Heart right ventricle (tissue), 16 donors: Measurements from ENCODE around the gene CALR. TPM values are rescaled to one million over a fixed set of nuclear protein-coding genes. Genes with fewer than 3 reads are reported as not detected.
A peak's percentile ranks its signal among the peaks of the same experiment; 100 is the strongest.
"Not testable (repeated sequence)": the region's sequence is repeated elsewhere in the genome, so short reads cannot be mapped to it uniquely, and the experiment has no call there.

Source experiments
- ATAC-seq, 8 donors: fragments of 200-7000 bp; cut with Tn5 transposase; one replicate each; pipeline ENCODE4 v1.9.1; 2020; ENCODE audit warnings: mild to moderate bottlenecking in 8 of 8, moderate library complexity in 8 of 8, moderate number of reproducible peaks in 1 of 8
- DNase-seq, 2 donors: peaks; one replicate each; pipeline ENCODE4 v3.0.0-alpha.2; 2020
- H3K27ac ChIP-seq, 10 donors: fragments of 200-600 bp; sonication (generic) in 2 of 10; one replicate each; pipeline versions ENCODE4 v1.5.0 to v1.8.0; 2020 to 2022; ENCODE audit warnings: mild to moderate bottlenecking in 3 of 10
- H3K27me3 ChIP-seq, 7 donors: fragments of 200-600 bp; one replicate each; pipeline ENCODE4 v1.8.0; 2021 to 2022; ENCODE audit warnings: mild to moderate bottlenecking in 2 of 7
- H3K36me3 ChIP-seq, 9 donors: fragments of 200-600 bp; sonication (generic) in 1 of 9; one replicate each; pipeline versions ENCODE4 v1.5.0 to v1.8.0; 2020 to 2022; ENCODE audit warnings: mild to moderate bottlenecking in 2 of 9
- H3K4me1 ChIP-seq, 9 donors: fragments of 200-600 bp; sonication (generic) in 1 of 9; one replicate each; pipeline versions ENCODE4 v1.5.0 to v1.8.0; 2020 to 2022; ENCODE audit warnings: mild to moderate bottlenecking in 4 of 9
- H3K4me3 ChIP-seq, 10 donors: fragments of 200-600 bp; sonication (generic) in 2 of 10; one replicate each; pipeline versions ENCODE4 v1.5.0 to v1.8.0; 2020 to 2022; ENCODE audit warnings: mild to moderate bottlenecking in 7 of 10, moderate library complexity in 2 of 10
- H3K9me3 ChIP-seq, 11 donors: fragments of 200-600 bp in 10 of 11; sonication (generic) in 2 of 11; one replicate each; pipeline versions ENCODE4 v1.5.0 to v1.8.0; 2013 to 2022; ENCODE audit warnings: mild to moderate bottlenecking in 2 of 11, control low read depth in 1 of 11, moderate library complexity in 1 of 11
- CTCF ChIP-seq, 9 donors: fragments of 200-600 bp; sonication (generic) in 2 of 9; IDR thresholded peaks; one replicate each; pipeline versions ENCODE4 v1.5.0 to v1.8.0; 2021 to 2022; ENCODE audit warnings: antibody characterized with exemption in 9 of 9, mild to moderate bottlenecking in 5 of 9, moderate library complexity in 1 of 9
- WGBS, 2 donors: extraction: QIAGEN DNeasy Blood & Tissue Kit; methylation state at CpG; one replicate each; pipeline ENCODE4 v1.1.7; 2013; ENCODE audit warnings: inconsistent platforms in 1 of 2; 5-methylcytosine and 5-hydroxymethylcytosine counted together
- intact Hi-C, 10 donors: fragments of 100-400 bp; cut with DNase I; formaldehyde crosslinking; loops; one replicate each; pipeline versions ENCODE4 v1.11.1 to v1.14.2; 2022
- polyA plus RNA-seq, 2 donors: library from polyadenylated mRNA; stranded (reverse); fragments of 200-250 nt; gene quantifications; one replicate each; pipeline ENCODE4 v1.2.3, GENCODE V29; 2013
- total RNA-seq, 10 donors: library from RNA; stranded (reverse); fragmentation: NEBNext Ultra II Directional in 3 of 10; extraction: Animal tissue kit (Norgen Biotek cat#: 25700) in 3 of 10; gene quantifications; one replicate each; pipeline versions ENCODE4 v1.2.1 to v1.2.4, GENCODE V29; 2021 to 2023
- donor health status: Arrhythmogenic right ventricular cardiomyopathy.
- donor health status: ischemic (EF 13 %, LVEDD 7.1; RV severe dilation, severe dysfunction).
- donor health status: healthy with polysubstance abuse.
- donor health status: DM: no; HTN: yes; CAD: no.
- donor health status: DM: no; HTN: no; CAD: no.
- donor health status: ischemic (EF 25% LVEDD 6.9; RV normal size, moderate dysfunction).
- donor health status: ischemic (EF 25% LVEDD 5.7; RV mildly dilated, moderate dysfunction).
- donor health status: healthy.
- donor health status: DM: yes; HTN: yes; CAD: no.
- donor health status: Ischemic cardiomyopathy.
- donor health status: ischemic (EF 35%, LVEDD 5.7; RV mildly dilated, moderate dysfunction).
- donor health status: nonischemic (EF 11% LVEDD 7.7; RV severe dilation, severe dysfunction).
- donor health status: DM: yes; HTN: yes; CAD: no.
- donor health status: PGD.
- donor health status: ischemic (EF 29% LVEDD 5.4; RV normal size, mild dysfunction).
- donor health status: nonischemic (EF 23%, LVEDD 6.1; RV moderate dilation, normal function).

The CALR gene
- total and polyA plus RNA-seq, 12 donors, result 197 to 830 (median 348) TPM

- no peak for TF ChIP-seq CTCF (IDR thresholded peaks at IDR 0.05)
- peak overlapping the region in 8 of 10 donors; percentile 18 to 91 (median 64) for H3K27ac ChIP-seq
- H3K27me3 ChIP-seq, result no peaks in the 10 kb centered on the region
- ATAC-seq (peak in 3 of 8 donors; percentile 24 to 57 (median 55)), DNase-seq (peak in 1 of 2 donors; percentile 35)
- intact Hi-C loops, result no loop called here
- H3K9me3 ChIP-seq, result no peaks in the 10 kb centered on the region
- peaks cover 19 to 68% (median 48%) of the 10 kb centered on the region in 9 donors for H3K4me1 ChIP-seq
- H3K36me3 ChIP-seq, result peaks cover 4 to 71% (median 48%) of the 10 kb centered on the region in 9 donors
- 26 to 28% methylated on average over 11 of the region's 11 CpGs for WGBS, 2 donors
- no peak overlapping the region for H3K4me3 ChIP-seq
These were observed 14.9 kb downstream of the CALR start for GRCh38 chr19:12953138-12953798.

- TF ChIP-seq CTCF (IDR thresholded peaks at IDR 0.05), result no peak
- Histone ChIP-seq H3K27ac (peak overlapping the region in 7 of 10 donors; percentile 44 to 91 (median 68)), H3K9me3 (no peaks in the 10 kb centered on the region), H3K36me3 (peaks cover 0 to 64% (median 41%) of the 10 kb centered on the region in 9 donors), H3K27me3 (no peaks in the 10 kb centered on the region), H3K4me1 (peaks cover 19 to 68% (median 48%) of the 10 kb centered on the region in 9 donors), H3K4me3 (no peak overlapping the region)
- intact Hi-C loops, result no loop called here
- DNase-seq (no peak), ATAC-seq (no peak)
- 52% methylated on average over 12 of the region's 12 CpGs for WGBS, 2 donors
These were observed 15.6 kb downstream of the CALR start for GRCh38 chr19:12953799-12954611.

DNA sequence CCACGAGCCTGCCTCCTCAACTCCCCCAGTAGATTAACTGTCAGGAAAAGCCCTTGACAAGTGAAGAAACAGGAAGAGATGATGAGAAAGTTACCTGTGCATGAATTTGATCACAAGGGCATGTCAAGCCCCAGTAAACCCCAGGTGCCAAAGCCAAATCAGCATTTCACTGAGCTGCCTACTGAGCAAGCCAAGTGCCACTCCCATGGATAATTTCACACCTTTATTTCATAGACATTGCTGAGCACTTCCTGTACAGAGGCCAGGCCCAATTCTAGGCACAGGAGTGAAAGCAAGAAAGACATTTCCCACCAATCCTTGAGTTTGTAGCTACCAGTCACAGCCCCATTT lies 16.2 kb downstream of the CALR start:
- Histone ChIP-seq H3K9me3 (no peaks in the 10 kb centered on the region), H3K27me3 (no peaks in the 10 kb centered on the region), H3K27ac (peak overlapping the region in 2 of 10 donors; percentile 81 to 91), H3K36me3 (peaks cover 0 to 58% (median 35%) of the 10 kb centered on the region in 9 donors), H3K4me1 (peaks cover 19 to 66% (median 48%) of the 10 kb centered on the region in 9 donors), H3K4me3 (no peak overlapping the region)
- WGBS, 2 donors, result 35 to 38% methylated on average over 1 of the region's 1 CpG
- intact Hi-C loops, result no loop called here
- DNase-seq (no peak), ATAC-seq (no peak)
- no peak for TF ChIP-seq CTCF (IDR thresholded peaks at IDR 0.05)

- H3K27me3 ChIP-seq, ATAC-seq, DNase-seq, intact Hi-C loops, H3K9me3 ChIP-seq: not testable (repeated sequence)
- 91 to 96% methylated on average over 9 of the region's 9 CpGs for WGBS, 2 donors
- peaks cover 0 to 48% (median 26%) of the 10 kb centered on the region in 9 donors for H3K36me3 ChIP-seq
- H3K4me3 ChIP-seq, result peak overlapping the region in 3 of 10 donors; percentile 87 to 96 (median 96)
- peaks cover 19 to 57% (median 48%) of the 10 kb centered on the region in 9 donors for H3K4me1 ChIP-seq
- peak overlapping the region in 2 of 10 donors; percentile 93 to 94 for H3K27ac ChIP-seq
These were observed 17.2 kb downstream of the CALR start for GRCh38 chr19:12955575-12955974.
